Amniotic stem cell (primary cell): Measurements from ENCODE around the gene TRAF5.

Experiments
- DNase-seq: peaks from one replicate; lab custom pipeline; 2025; lab: John Stamatoyannopoulos, UW

Gene TRAF5

GRCh38 chr1:211328084-211328694 is 1.6 kb downstream of the TRAF5 start:
- no peak for DNase-seq

- no peak for DNase-seq
Measured at GRCh38 chr1:211328866-211329475, 2.3 kb downstream of the TRAF5 start.

DNA sequence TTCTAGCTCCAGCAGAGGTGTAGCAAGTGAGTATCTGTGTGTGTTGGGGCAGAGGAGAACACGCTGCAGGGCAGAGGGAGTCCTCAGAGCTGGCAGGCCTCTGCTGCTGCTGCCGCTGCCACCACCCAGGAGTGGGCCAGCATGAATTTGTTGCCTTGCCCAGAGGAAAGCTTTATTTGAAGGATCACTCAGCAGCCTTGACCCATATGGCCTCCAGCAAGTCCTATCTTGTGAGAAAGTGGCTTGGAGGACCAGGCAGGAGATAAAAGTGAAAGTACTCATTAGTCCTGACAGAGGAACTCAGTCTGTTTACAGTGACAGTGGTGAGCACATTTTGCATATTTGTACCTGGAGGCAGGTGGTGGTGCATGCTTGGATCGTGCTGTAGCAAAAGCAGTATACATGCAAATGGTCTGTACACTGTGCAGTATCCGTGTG is 3.1 kb downstream of the TRAF5 start:
- DNase-seq: no peak

DNA sequence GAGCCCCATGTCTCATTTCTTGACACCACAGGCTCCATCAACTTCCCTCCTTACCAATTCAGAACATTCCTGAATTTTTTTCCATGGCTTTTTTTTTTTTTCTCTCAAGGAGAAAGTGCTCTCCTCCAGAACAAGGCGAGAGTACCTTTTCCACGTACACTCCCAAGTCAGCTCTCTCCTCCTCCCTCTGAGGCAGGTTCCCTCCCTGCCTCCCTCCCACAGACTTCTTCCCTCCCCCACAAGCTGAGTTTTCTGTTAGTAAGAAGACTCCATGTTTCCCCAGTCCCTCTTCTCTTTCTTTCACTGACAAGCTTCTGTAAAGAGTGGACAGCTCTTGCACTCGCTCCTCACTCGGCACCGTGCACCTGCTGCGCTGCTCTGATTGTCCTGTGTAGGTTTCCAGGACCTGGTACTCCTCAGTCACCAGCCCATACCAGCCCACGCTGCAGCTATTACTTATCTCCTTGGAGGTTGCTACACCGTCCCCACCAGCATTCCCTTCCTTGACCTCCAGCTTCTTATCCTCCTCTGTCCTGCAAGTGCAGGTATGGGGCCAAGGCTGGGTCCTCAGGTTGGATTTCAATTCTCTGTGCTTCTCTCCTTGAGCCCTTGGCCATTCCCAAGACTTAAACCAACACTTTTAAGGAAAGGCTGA is 3.8 kb downstream of the TRAF5 start:
- DNase-seq: no peak

DNA sequence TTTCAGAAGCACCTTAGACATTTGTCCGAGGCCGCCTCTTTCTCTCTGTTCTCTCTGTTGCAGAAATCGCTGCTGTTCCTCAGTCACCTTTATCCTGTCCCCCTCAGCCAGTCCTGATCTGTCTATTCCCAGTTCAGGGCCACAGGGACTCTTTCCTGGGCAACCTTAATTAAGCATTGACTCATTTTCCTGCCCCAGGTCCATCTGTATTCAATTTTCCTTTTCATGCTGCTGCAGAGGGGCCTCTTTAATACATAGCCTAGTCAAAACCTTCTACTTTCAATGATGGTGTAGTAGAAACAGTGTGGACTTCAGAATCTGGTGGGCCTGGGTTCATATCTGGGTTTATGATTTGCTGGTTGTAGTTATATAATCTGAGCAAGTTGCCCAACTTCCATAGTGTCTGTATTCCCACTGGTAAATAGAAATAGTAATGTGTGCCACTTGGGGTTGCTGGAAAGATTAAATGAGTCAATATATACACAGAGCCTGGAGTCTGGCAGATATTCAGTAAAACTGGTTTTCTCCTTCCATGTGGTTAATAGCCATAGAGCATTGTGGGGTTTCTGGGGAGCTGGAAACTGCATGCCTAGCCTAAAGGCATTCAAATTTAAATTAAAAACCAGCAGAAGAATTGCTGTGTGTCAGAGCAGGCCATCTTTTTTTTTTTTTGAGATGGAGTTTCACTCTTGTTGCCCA is 4.5 kb downstream of the TRAF5 start:
- no peak for DNase-seq

- DNase-seq: no peak
Measured at GRCh38 chr1:211332036-211332616, 5.5 kb downstream of the TRAF5 start.

GRCh38 chr1:211332830-211333229 is 6.2 kb downstream of the TRAF5 start:
- no peak for DNase-seq

GRCh38 chr1:211333906-211334305 is 7.3 kb downstream of the TRAF5 start:
- DNase-seq: no peak

- no peak for DNase-seq
Measured at GRCh38 chr1:211334986-211335385, 8.4 kb downstream of the TRAF5 start.

GRCh38 chr1:211335522-211336157 is 9.0 kb downstream of the TRAF5 start:
- DNase-seq: no peak

DNA sequence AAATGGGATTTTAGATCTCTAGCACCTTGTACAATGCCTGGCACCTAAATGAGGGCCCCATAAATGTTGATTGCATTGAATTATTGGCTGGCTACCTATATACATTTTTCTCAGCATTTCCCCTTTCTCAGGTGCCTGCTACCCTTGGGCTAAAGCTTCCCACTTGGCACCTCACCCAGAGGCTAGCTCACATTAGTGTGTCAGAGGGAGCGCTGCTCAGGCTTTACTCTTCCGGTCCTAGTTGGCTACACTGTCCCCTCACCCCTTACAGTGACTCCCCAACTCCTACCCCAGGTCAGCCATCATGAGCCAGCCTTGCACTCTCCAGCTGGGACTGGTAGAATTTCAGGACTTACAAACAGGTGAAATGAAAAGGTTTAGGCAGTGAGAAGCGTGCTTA is 9.5 kb downstream of the TRAF5 start:
- DNase-seq: no peak

GRCh38 chr1:211336775-211337174 is 10.1 kb downstream of the TRAF5 start:
- DNase-seq: no peak

- DNase-seq: no peak
Measured at GRCh38 chr1:211337430-211338223, 11.0 kb downstream of the TRAF5 start.

DNA sequence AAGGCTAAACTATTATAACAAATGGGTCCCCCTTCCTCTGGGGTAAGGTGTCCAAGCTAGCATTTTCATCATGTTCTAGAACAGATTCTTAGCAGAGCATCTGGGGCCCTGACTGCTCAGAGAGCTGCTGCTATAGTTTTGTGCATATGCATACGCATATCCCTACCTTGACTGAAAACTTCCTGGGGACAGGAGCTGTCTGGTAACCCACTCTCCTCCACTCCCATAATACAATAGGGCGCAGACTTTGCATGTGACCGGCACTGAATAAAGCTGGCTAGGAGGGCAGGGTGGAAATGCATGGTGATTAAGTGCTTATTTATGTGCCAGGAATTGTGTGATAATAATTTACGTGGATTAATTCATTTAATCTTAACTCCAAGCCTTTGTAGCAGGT is 11.6 kb downstream of the TRAF5 start:
- DNase-seq: no peak

DNA sequence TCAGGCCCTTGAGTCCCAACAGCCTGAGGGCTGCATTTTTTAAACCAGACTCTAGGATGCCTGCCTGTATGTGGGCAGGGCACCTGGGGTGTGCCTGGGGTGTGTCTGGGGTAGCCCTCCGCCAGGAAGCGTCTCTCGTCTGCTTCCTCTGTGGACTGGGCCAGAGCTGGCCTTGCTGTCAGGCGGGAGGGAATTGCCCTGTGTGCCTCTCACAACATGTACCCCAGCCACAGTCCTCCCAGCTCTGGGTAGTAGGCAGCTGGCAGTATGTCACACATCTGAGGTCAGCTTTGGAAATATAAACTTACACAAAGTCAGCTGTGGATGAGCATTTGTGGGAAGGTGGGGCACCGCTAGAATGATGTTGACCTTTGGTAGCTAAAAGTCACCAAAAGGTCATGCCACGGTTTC is 13.0 kb downstream of the TRAF5 start:
- no peak for DNase-seq

GRCh38 chr1:211340622-211341507 is 14.2 kb downstream of the TRAF5 start:
- DNase-seq: no peak

- no peak for DNase-seq
Measured at GRCh38 chr1:211341999-211342398, 15.4 kb downstream of the TRAF5 start.

GRCh38 chr1:211343607-211344006 is 17.0 kb downstream of the TRAF5 start:
- DNase-seq: no peak

GRCh38 chr1:211344152-211344618 is 17.6 kb downstream of the TRAF5 start:
- DNase-seq: no peak

GRCh38 chr1:211345719-211346118 is 19.1 kb downstream of the TRAF5 start:
- DNase-seq: no peak
